WTC11 (cell line): ENCODE data around the gene ZBTB20. TPM values are rescaled to one million over a fixed set of nuclear protein-coding genes. Genes with fewer than 3 reads are reported as not detected.
"Not testable (repeated sequence)": the region's sequence is repeated elsewhere in the genome, so short reads cannot be mapped to it uniquely, and the experiment has no call there.

ENCODE experiments used
- ATAC-seq: fragments of 200-7000 bp; cut with Tn5 transposase; 2 replicates; pipeline ENCODE4 v1.10.0; 2021; ENCODE audit warnings: mild to moderate bottlenecking, moderate library complexity
- CTCF ChIA-PET: fragments of 300-600 bp; sonication (Branson Sonifier 250); formaldehyde crosslinking; loops from one replicate; lab custom pipeline; 2021; ENCODE audit warnings: antibody characterized with exemption; lab: Charles Lee
- POLR2A ChIA-PET: fragments of 350-600 bp; sonication (Branson Sonifier 250); formaldehyde crosslinking; loops from one replicate; lab custom pipeline; 2021; ENCODE audit warnings: antibody characterized with exemption; lab: Charles Lee
- DNase-seq: peaks from one replicate; pipeline ENCODE4 v3.0.0; 2021; ENCODE audit warnings: low spot score
- H3K27ac Mint-ChIP-seq: 2 replicates; pipeline ENCODE4 v1.8.0; 2021; ENCODE audit warnings: mixed read lengths
- H3K27me3 Mint-ChIP-seq: 2 replicates; pipeline ENCODE4 v1.8.0; 2021; ENCODE audit warnings: low read depth, mild to moderate bottlenecking, moderate library complexity, mixed read lengths
- H3K36me3 Mint-ChIP-seq: 2 replicates; pipeline ENCODE4 v1.8.0; 2021; ENCODE audit warnings: mixed read lengths
- H3K4me1 Mint-ChIP-seq: 2 replicates; pipeline ENCODE4 v1.8.0; 2022; ENCODE audit warnings: mixed read lengths
- H3K4me3 Mint-ChIP-seq: 2 replicates; pipeline ENCODE4 v1.8.0; 2021; ENCODE audit warnings: mild to moderate bottlenecking, moderate library complexity, mixed read lengths
- H3K9me3 Mint-ChIP-seq: 2 replicates; pipeline ENCODE4 v1.8.0; 2021; ENCODE audit warnings: mixed read lengths
- CREM ChIP-seq: sonication (generic); formaldehyde crosslinking; IDR thresholded peaks from 2 replicates; pipeline ENCODE4 v1.8.1; 2022; ENCODE audit warnings: mild to moderate bottlenecking, missing genetic modification reagents, moderate library complexity
- FOXJ3 ChIP-seq: sonication (generic); formaldehyde crosslinking; IDR thresholded peaks from 2 replicates; pipeline ENCODE4 v1.9.0; 2021; ENCODE audit warnings: missing genetic modification reagents, mild to moderate bottlenecking, borderline replicate concordance
- FOXK1 ChIP-seq: sonication (generic); formaldehyde crosslinking; IDR thresholded peaks from 2 replicates; pipeline ENCODE4 v1.8.0; 2022; ENCODE audit warnings: mild to moderate bottlenecking, moderate library complexity, missing genetic modification reagents
- IRF2 ChIP-seq: sonication (generic); formaldehyde crosslinking; IDR thresholded peaks from 2 replicates; pipeline ENCODE4 v1.8.0; 2022; ENCODE audit warnings: low read depth, missing genetic modification reagents, borderline replicate concordance
- SMAD3 ChIP-seq: sonication (generic); formaldehyde crosslinking; IDR thresholded peaks from 2 replicates; pipeline ENCODE4 v1.8.0; 2022; ENCODE audit warnings: missing genetic modification reagents, mild to moderate bottlenecking, borderline replicate concordance
- ZNF317 ChIP-seq: sonication (generic); formaldehyde crosslinking; IDR thresholded peaks from 2 replicates; pipeline ENCODE4 v1.8.1; 2023; ENCODE audit warnings: low read depth, mild to moderate bottlenecking, moderate library complexity, missing genetic modification reagents, borderline replicate concordance
- ZNF416 ChIP-seq: fragments of 250-450 bp; sonication (Bioruptor Pico); IDR thresholded peaks from 2 replicates; pipeline ENCODE4 v1.9.0; 2021; ENCODE audit warnings: mild to moderate bottlenecking, inconsistent platforms
- total RNA-seq: library from RNA; stranded (reverse); gene quantifications from 3 replicates; pipeline ENCODE4 v1.2.3, GENCODE V29; 2021
- TF ChIP-seq, protein P1 (sequence below): sonication (generic); formaldehyde crosslinking; IDR thresholded peaks from 2 replicates; pipeline ENCODE4 v1.8.1; 2022; ENCODE audit warnings: mild to moderate bottlenecking, moderate library complexity, missing genetic modification reagents
- TF ChIP-seq, protein P2 (sequence below): sonication (generic); formaldehyde crosslinking; IDR thresholded peaks from 2 replicates; pipeline ENCODE4 v1.8.0; 2023; ENCODE audit warnings: mild to moderate bottlenecking, missing genetic modification reagents
- TF ChIP-seq, protein P3 (sequence below): fragments of 250-450 bp; sonication (Bioruptor Pico); IDR thresholded peaks from 2 replicates; pipeline ENCODE4 v2.1.2; 2022; ENCODE audit warnings: mild to moderate bottlenecking, moderate library complexity
- TF ChIP-seq, protein P4 (sequence below): sonication (generic); formaldehyde crosslinking; IDR thresholded peaks from 2 replicates; pipeline ENCODE4 v1.8.0; 2022; ENCODE audit warnings: mild to moderate bottlenecking, missing genetic modification reagents
- TF ChIP-seq, protein P5 (sequence below): sonication (generic); formaldehyde crosslinking; IDR thresholded peaks from 2 replicates; pipeline ENCODE4 v1.8.1; 2022; ENCODE audit warnings: mild to moderate bottlenecking, missing genetic modification reagents, moderate library complexity, borderline replicate concordance
- TF ChIP-seq, protein P6 (sequence below): sonication (generic); formaldehyde crosslinking; IDR thresholded peaks from 2 replicates; pipeline ENCODE4 v1.8.1; 2023; ENCODE audit warnings: mild to moderate bottlenecking, missing genetic modification reagents
- TF ChIP-seq, protein P7 (sequence below): sonication (generic); formaldehyde crosslinking; IDR thresholded peaks from 2 replicates; pipeline ENCODE4 v1.8.0; 2022; ENCODE audit warnings: mild to moderate bottlenecking, missing genetic modification reagents
- TF ChIP-seq, protein P8 (sequence below): sonication (generic); formaldehyde crosslinking; IDR thresholded peaks from 2 replicates; pipeline ENCODE4 v1.8.1; 2023; ENCODE audit warnings: mild to moderate bottlenecking, missing genetic modification reagents, moderate library complexity

The ZBTB20 gene
- total RNA-seq, 1 experiment from 2014 or later, result 1.5 TPM

DNA sequence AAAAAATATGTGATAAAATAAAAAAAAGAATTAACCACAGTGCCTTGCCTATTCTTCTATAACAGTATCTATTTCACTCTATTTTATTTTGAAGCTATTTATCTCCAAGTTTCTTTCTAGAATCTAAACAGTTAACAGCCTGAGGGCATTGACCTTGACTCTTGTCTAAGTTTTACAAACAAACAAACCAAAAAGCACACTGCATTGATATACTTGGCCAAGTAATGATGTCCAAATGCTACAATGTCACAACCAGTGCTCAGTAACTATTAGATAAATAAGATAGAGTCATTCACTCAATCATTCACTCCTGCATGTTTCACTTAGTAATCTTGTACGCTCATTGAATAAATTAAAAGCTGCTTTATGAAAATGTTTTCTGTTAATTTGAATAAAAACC is 466.8 kb downstream of the ZBTB20 start:
- Mint-ChIP-seq H3K9me3 (peaks cover 19% of the 10 kb centered on the region), H3K27ac (no peak overlapping the region), H3K4me3 (no peak overlapping the region), H3K27me3 (no peaks in the 10 kb centered on the region), H3K4me1 (peaks cover 7% of the 10 kb centered on the region), H3K36me3 (peaks cover 10% of the 10 kb centered on the region)
- DNase-seq, result no peak
- CTCF ChIA-PET, result interaction anchor here (0.7 kb wide), 1 partner anchor 501 kb away, joined by 4 read pairs; no protein-coding TSS in a partner anchor
- TF ChIP-seq, protein P1, sequence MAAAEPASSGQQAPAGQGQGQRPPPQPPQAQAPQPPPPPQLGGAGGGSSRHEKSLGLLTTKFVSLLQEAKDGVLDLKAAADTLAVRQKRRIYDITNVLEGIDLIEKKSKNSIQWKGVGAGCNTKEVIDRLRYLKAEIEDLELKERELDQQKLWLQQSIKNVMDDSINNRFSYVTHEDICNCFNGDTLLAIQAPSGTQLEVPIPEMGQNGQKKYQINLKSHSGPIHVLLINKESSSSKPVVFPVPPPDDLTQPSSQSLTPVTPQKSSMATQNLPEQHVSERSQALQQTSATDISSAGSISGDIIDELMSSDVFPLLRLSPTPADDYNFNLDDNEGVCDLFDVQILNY, result no peak
- TF ChIP-seq, protein P2, sequence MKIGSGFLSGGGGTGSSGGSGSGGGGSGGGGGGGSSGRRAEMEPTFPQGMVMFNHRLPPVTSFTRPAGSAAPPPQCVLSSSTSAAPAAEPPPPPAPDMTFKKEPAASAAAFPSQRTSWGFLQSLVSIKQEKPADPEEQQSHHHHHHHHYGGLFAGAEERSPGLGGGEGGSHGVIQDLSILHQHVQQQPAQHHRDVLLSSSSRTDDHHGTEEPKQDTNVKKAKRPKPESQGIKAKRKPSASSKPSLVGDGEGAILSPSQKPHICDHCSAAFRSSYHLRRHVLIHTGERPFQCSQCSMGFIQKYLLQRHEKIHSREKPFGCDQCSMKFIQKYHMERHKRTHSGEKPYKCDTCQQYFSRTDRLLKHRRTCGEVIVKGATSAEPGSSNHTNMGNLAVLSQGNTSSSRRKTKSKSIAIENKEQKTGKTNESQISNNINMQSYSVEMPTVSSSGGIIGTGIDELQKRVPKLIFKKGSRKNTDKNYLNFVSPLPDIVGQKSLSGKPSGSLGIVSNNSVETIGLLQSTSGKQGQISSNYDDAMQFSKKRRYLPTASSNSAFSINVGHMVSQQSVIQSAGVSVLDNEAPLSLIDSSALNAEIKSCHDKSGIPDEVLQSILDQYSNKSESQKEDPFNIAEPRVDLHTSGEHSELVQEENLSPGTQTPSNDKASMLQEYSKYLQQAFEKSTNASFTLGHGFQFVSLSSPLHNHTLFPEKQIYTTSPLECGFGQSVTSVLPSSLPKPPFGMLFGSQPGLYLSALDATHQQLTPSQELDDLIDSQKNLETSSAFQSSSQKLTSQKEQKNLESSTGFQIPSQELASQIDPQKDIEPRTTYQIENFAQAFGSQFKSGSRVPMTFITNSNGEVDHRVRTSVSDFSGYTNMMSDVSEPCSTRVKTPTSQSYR (CRISPR knock-in tag), result no peak
- TF ChIP-seq, protein P3, sequence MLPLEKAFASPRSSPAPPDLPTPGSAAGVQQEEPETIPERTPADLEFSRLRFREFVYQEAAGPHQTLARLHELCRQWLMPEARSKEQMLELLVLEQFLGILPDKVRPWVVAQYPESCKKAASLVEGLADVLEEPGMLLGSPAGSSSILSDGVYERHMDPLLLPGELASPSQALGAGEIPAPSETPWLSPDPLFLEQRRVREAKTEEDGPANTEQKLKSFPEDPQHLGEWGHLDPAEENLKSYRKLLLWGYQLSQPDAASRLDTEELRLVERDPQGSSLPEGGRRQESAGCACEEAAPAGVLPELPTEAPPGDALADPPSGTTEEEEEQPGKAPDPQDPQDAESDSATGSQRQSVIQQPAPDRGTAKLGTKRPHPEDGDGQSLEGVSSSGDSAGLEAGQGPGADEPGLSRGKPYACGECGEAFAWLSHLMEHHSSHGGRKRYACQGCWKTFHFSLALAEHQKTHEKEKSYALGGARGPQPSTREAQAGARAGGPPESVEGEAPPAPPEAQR (CRISPR knock-in tag), result no peak
- TF ChIP-seq FOXK1 (no peak), IRF2 (CRISPR knock-in tag) (no peak), SMAD3 (CRISPR knock-in tag) (no peak), FOXJ3 (CRISPR knock-in tag) (no peak)
- no peak for ATAC-seq
- POLR2A ChIA-PET, result no interaction called here

DNA sequence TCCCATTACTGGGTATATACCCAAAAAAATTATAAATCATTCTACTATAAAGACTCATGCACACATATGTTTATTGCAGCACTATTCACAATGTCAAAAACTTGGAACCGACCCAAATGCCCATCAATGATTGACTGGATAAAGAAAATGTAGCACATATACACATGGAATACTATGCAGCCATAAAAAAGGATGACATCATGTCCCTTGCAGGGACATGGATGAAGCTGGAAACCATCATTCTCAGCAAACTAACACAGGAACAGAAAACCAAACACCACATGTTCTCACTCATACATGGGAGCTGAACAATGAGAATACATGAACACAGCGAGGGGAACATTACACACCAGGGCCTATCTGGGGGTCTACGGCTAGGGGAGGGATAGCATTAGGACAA is 467.3 kb downstream of the ZBTB20 start:
- H3K27ac Mint-ChIP-seq, H3K27me3 Mint-ChIP-seq, DNase-seq, H3K4me1 Mint-ChIP-seq, ATAC-seq, CTCF ChIA-PET, POLR2A ChIA-PET, H3K4me3 Mint-ChIP-seq: not testable (repeated sequence)
- H3K9me3 Mint-ChIP-seq, result peaks cover 19% of the 10 kb centered on the region
- H3K36me3 Mint-ChIP-seq, result peaks cover 10% of the 10 kb centered on the region

DNA sequence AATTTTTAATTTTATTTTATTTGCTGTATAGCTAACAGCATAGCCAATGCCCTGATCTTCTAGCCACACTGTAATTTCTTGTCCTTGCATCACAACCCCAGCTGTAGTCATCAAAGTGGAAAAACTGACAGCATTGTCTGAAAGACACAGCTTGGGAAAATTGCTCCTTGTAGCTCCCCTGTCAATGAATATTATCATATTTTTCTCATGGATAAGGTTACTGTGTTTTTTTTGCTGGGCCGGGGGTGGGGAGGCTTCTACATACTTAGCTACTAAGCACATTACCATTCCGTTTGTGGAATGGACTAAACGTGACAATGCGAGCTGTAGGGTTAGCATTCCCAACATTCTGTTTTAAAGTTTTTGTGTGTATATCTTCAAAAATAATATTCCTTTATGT is 472.0 kb downstream of the ZBTB20 start:
- Mint-ChIP-seq H3K27me3 (no peaks in the 10 kb centered on the region), H3K9me3 (peaks cover 16% of the 10 kb centered on the region), H3K4me1 (peaks cover 37% of the 10 kb centered on the region)
- POLR2A ChIA-PET, result interaction anchor here (0.6 kb wide), 1 partner anchor 217 kb away, joined by 3 read pairs; no protein-coding TSS in a partner anchor
- TF ChIP-seq ZNF416 (CRISPR knock-in tag) (no peak), CREM (CRISPR knock-in tag) (no peak), ZNF317 (CRISPR knock-in tag) (no peak)
- TF ChIP-seq, protein P4, sequence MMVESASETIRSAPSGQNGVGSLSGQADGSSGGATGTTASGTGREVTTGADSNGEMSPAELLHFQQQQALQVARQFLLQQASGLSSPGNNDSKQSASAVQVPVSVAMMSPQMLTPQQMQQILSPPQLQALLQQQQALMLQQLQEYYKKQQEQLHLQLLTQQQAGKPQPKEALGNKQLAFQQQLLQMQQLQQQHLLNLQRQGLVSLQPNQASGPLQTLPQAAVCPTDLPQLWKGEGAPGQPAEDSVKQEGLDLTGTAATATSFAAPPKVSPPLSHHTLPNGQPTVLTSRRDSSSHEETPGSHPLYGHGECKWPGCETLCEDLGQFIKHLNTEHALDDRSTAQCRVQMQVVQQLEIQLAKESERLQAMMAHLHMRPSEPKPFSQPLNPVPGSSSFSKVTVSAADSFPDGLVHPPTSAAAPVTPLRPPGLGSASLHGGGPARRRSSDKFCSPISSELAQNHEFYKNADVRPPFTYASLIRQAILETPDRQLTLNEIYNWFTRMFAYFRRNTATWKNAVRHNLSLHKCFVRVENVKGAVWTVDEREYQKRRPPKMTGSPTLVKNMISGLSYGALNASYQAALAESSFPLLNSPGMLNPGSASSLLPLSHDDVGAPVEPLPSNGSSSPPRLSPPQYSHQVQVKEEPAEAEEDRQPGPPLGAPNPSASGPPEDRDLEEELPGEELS (CRISPR knock-in tag), result no peak
- TF ChIP-seq, protein P5, sequence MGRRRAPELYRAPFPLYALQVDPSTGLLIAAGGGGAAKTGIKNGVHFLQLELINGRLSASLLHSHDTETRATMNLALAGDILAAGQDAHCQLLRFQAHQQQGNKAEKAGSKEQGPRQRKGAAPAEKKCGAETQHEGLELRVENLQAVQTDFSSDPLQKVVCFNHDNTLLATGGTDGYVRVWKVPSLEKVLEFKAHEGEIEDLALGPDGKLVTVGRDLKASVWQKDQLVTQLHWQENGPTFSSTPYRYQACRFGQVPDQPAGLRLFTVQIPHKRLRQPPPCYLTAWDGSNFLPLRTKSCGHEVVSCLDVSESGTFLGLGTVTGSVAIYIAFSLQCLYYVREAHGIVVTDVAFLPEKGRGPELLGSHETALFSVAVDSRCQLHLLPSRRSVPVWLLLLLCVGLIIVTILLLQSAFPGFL (CRISPR knock-in tag), result no peak
- TF ChIP-seq, protein P6, sequence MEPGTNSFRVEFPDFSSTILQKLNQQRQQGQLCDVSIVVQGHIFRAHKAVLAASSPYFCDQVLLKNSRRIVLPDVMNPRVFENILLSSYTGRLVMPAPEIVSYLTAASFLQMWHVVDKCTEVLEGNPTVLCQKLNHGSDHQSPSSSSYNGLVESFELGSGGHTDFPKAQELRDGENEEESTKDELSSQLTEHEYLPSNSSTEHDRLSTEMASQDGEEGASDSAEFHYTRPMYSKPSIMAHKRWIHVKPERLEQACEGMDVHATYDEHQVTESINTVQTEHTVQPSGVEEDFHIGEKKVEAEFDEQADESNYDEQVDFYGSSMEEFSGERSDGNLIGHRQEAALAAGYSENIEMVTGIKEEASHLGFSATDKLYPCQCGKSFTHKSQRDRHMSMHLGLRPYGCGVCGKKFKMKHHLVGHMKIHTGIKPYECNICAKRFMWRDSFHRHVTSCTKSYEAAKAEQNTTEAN (CRISPR knock-in tag), result no peak
- TF ChIP-seq, protein P7, sequence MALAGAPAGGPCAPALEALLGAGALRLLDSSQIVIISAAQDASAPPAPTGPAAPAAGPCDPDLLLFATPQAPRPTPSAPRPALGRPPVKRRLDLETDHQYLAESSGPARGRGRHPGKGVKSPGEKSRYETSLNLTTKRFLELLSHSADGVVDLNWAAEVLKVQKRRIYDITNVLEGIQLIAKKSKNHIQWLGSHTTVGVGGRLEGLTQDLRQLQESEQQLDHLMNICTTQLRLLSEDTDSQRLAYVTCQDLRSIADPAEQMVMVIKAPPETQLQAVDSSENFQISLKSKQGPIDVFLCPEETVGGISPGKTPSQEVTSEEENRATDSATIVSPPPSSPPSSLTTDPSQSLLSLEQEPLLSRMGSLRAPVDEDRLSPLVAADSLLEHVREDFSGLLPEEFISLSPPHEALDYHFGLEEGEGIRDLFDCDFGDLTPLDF, result no peak
- TF ChIP-seq, protein P8, sequence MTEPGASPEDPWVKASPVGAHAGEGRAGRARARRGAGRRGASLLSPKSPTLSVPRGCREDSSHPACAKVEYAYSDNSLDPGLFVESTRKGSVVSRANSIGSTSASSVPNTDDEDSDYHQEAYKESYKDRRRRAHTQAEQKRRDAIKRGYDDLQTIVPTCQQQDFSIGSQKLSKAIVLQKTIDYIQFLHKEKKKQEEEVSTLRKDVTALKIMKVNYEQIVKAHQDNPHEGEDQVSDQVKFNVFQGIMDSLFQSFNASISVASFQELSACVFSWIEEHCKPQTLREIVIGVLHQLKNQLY (CRISPR knock-in tag), result no peak
- TF ChIP-seq, all 79 proteins: peak for 0
- CTCF ChIA-PET, result no interaction called here
- Mint-ChIP-seq H3K4me3 (no peak overlapping the region), H3K27ac (no peak overlapping the region), H3K36me3 (peaks cover 10% of the 10 kb centered on the region)
- DNase-seq (no peak), ATAC-seq (no peak)
